Measurements from ENCODE around the gene MMAB. TPM values are rescaled to one million over a fixed set of nuclear protein-coding genes. Genes with fewer than 3 reads are reported as not detected.

MMAB gene
- total and polyA plus RNA-seq, 2 of the 13 experiments (the other 11 are each of a cell fraction or from before 2014, with no cell fraction given): 26.1 to 77.3 TPM

GRCh38 chr12:109597795-109598427, 24.6 kb upstream of the MMAB start (continued):
- no peak for TF ChIP-seq GLMP (CRISPR knock-in tag; IDR thresholded peaks at IDR 0.05; ENCODE audit: borderline replicate concordance)
- no peak; the same call in 1 of the 2 replicates for TF ChIP-seq CBFB (CRISPR knock-in tag; IDR thresholded peaks at IDR 0.05)
- TF ChIP-seq ZNF770 (CRISPR knock-in tag; IDR thresholded peaks at IDR 0.05): peak; percentile 38
- TF ChIP-seq RXRB (CRISPR knock-in tag; IDR thresholded peaks at IDR 0.05; ENCODE audit: borderline replicate concordance): peak; percentile 20; the same call in 1 of the 2 replicates
- peak; percentile 38 for TF ChIP-seq ASH2L (IDR thresholded peaks at IDR 0.05; ENCODE audit: insufficient read length, low read depth, low read length)
- peak; percentile 77; the same call in 1 of the 2 replicates for TF ChIP-seq ARID2 (CRISPR knock-in tag; IDR thresholded peaks at IDR 0.05; ENCODE audit: borderline replicate concordance)
- TF ChIP-seq PREB (CRISPR knock-in tag; IDR thresholded peaks at IDR 0.05): no peak
- TF ChIP-seq KDM4B (CRISPR knock-in tag; IDR thresholded peaks at IDR 0.05): peak; percentile 53; the same call in 1 of the 2 replicates
- TF ChIP-seq CSRNP1 (CRISPR knock-in tag; IDR thresholded peaks at IDR 0.05): 0 out of 2 replicates have a peak, but pooled peaks have one; percentile 60
- TF ChIP-seq ZNF629 (CRISPR knock-in tag; conservative IDR thresholded peaks at IDR 0.05): peak; percentile 61; the same call in 1 of the 2 replicates
- no peak for TF ChIP-seq PHB2 (IDR thresholded peaks at IDR 0.05; ENCODE audit: partially characterized antibody)
- TF ChIP-seq PAF1 (CRISPR knock-in tag; IDR thresholded peaks at IDR 0.05): no peak; the same call in 1 of the 2 replicates
- no peak for TF ChIP-seq DZIP1 (CRISPR knock-in tag; IDR thresholded peaks at IDR 0.05)
- peak; percentile 78; the same call in 1 of the 2 replicates for TF ChIP-seq ZSCAN29 (CRISPR knock-in tag; conservative IDR thresholded peaks at IDR 0.05)
- no peak for TF ChIP-seq BRD4 (CRISPR knock-in tag; IDR thresholded peaks at IDR 0.05)
- 0 out of 2 replicates have a peak, but pooled peaks have one; percentile 41 for TF ChIP-seq ZHX1 (CRISPR knock-in tag; IDR thresholded peaks at IDR 0.05; ENCODE audit: low read depth)
- TF ChIP-seq ETV5 (CRISPR knock-in tag; IDR thresholded peaks at IDR 0.05; ENCODE audit: borderline replicate concordance): peak; percentile 26; the same call in 1 of the 2 replicates

Measured in HepG2 (cell line).